Uterus (tissue), 4 donors: ENCODE data around the gene WSCD1. TPM values are rescaled to one million over a fixed set of nuclear protein-coding genes. Genes with fewer than 3 reads are reported as not detected.

ENCODE experiments used
- DNase-seq, 2 donors: peaks; one replicate each; pipeline ENCODE4 v3.0.0-alpha.2; 2019 to 2020
- H3K27ac ChIP-seq, 2 donors: fragments of 200-600 bp; sonication (generic); 1 replicate in 1 of 2; 2 replicates in 1 of 2; pipeline ENCODE4 v1.5.1; 2016 to 2018
- H3K27me3 ChIP-seq, 2 donors: fragments of 200-600 bp; sonication (generic); one replicate each; pipeline ENCODE4 v1.5.1; 2018 to 2019; ENCODE audit warnings: control low read depth in 1 of 2
- H3K36me3 ChIP-seq, 2 donors: fragments of 200-600 bp; sonication (generic); one replicate each; pipeline ENCODE4 v1.5.1; 2019; ENCODE audit warnings: control low read depth in 1 of 2
- H3K4me1 ChIP-seq, 2 donors: fragments of 200-600 bp; sonication (generic); one replicate each; pipeline ENCODE4 v1.5.1; 2018 to 2019; ENCODE audit warnings: control low read depth in 1 of 2
- H3K4me3 ChIP-seq, 2 donors: fragments of 200-600 bp; sonication (generic); 1 replicate in 1 of 2; 2 replicates in 1 of 2; pipeline ENCODE4 v1.5.1; 2018 to 2019; ENCODE audit warnings: mild to moderate bottlenecking in 1 of 2
- H3K9me3 ChIP-seq, 2 donors: fragments of 200-600 bp; sonication (generic); one replicate each; pipeline ENCODE4 v1.5.1; 2019; ENCODE audit warnings: control low read depth in 1 of 2
- POLR2A ChIP-seq, 2 donors: fragments of 450-650 bp; IDR thresholded peaks; one replicate each; pipeline ENCODE4 v1.6.1; 2016; ENCODE audit warnings: antibody characterized with exemption in 2 of 2, mild to moderate bottlenecking in 1 of 2, moderate library complexity in 1 of 2
- intact Hi-C: fragments of 100-400 bp; cut with DNase I; formaldehyde crosslinking; loops from one replicate; pipeline ENCODE4 v1.15.1; 2023; ENCODE audit warnings: low total_unique reads
- total RNA-seq, 4 donors: library from RNA; depleted of rRNA in 3 of 4; stranded (reverse); fragments of >200 nt in 3 of 4; gene quantifications; one replicate each; pipeline versions ENCODE4 v1.1.0 to v1.2.4, GENCODE V29; 2014 to 2023
- TF ChIP-seq, protein P1 (sequence below), 4 experiments: fragments of 200-600 bp in 2 of 4; fragments of 450-650 bp in 2 of 4; sonication (generic) in 2 of 4; IDR thresholded peaks; one replicate each; pipeline ENCODE4 v1.5.1; 2016 to 2019; ENCODE audit warnings: antibody characterized with exemption in 4 of 4, mild to moderate bottlenecking in 2 of 4, moderate library complexity in 1 of 4
- donor health status: DM: yes; HTN: yes; CAD: no.

The WSCD1 gene
- total RNA-seq, 4 donors from 2014 or later = 3.8 to 12.7 (median 6.6) TPM

DNA sequence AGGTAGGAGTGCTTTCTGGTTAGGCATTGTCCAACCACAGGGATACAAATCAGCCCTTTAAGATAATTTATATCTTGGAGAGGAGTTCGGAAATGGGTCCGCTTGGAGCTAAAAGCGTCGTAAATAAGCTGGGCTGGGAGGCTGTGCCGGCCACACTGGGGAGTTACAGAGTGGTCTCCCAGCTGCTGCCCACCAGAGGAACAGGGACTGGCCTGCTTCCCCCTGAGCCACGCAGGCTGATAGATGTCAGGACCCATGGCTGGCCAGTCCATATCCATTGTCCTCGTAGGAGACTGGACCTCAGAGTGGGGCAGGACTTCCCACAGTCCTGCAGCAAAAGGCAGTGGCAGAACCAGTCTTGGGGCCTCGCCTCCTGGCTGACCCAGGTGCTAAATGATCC lies 12.6 kb upstream of the WSCD1 start:
- Histone ChIP-seq H3K36me3 (no peaks in the 10 kb centered on the region), H3K27me3 (no peaks in the 10 kb centered on the region), H3K9me3 (no peaks in the 10 kb centered on the region), H3K4me3 (no peak overlapping the region), H3K27ac (no peak overlapping the region), H3K4me1 (no peaks in the 10 kb centered on the region)
- DNase-seq = no peak
- TF ChIP-seq POLR2A (IDR thresholded peaks at IDR 0.05) = no peak
- TF ChIP-seq, protein P1, sequence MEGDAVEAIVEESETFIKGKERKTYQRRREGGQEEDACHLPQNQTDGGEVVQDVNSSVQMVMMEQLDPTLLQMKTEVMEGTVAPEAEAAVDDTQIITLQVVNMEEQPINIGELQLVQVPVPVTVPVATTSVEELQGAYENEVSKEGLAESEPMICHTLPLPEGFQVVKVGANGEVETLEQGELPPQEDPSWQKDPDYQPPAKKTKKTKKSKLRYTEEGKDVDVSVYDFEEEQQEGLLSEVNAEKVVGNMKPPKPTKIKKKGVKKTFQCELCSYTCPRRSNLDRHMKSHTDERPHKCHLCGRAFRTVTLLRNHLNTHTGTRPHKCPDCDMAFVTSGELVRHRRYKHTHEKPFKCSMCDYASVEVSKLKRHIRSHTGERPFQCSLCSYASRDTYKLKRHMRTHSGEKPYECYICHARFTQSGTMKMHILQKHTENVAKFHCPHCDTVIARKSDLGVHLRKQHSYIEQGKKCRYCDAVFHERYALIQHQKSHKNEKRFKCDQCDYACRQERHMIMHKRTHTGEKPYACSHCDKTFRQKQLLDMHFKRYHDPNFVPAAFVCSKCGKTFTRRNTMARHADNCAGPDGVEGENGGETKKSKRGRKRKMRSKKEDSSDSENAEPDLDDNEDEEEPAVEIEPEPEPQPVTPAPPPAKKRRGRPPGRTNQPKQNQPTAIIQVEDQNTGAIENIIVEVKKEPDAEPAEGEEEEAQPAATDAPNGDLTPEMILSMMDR (IDR thresholded peaks at IDR 0.05) = no peak
- intact Hi-C loops = no loop called here

DNA sequence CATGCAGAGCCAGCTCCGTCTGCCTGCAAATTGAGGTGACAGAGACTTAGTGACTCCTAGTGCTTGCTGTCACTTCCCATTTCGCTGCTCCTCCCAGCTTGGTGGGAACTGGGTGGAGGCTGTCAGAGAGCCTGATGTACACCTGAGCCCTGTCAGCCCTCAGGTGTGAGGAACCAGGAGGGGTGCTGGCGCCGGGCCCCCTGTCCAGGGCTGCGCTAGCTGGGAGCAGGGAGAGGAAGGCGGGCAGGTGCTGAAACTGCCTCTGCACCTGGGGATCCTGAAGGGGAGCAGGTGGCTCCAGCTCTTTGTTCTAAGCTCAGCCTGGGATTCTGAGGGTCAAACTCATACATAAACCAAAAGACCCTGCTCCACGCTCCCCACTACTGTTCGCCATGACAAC lies 10.8 kb upstream of the WSCD1 start:
- no peak overlapping the region for H3K27ac ChIP-seq
- no peaks in the 10 kb centered on the region for H3K36me3 ChIP-seq
- intact Hi-C loops = no loop called here
- H3K4me1 ChIP-seq = no peaks in the 10 kb centered on the region
- TF ChIP-seq, protein P1 (IDR thresholded peaks at IDR 0.05) = no peak
- no peak for TF ChIP-seq POLR2A (IDR thresholded peaks at IDR 0.05)
- H3K4me3 ChIP-seq = no peak overlapping the region
- DNase-seq = no peak
- no peaks in the 10 kb centered on the region for H3K9me3 ChIP-seq
- H3K27me3 ChIP-seq = no peaks in the 10 kb centered on the region

DNA sequence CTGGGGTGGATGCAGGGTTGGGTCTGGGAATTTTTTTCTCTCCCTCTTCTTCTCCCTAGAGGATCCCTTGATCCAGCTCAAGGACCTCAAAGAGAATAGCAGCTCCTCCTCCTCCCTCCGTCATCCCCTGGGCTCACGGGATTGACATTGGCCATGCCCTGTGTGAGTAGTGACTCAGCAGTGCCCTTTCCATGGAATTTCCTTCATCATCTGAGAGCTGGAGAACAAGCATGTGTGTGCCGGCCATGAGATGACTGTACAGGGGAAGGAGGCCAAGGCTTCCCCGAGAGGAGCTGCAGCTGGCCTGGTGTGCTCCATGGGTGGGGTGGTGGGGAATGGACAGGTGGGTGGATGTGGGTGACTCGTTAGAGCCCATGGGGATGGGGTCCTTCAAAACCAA lies 8.9 kb upstream of the WSCD1 start:
- intact Hi-C loops = no loop called here
- TF ChIP-seq, protein P1 (IDR thresholded peaks at IDR 0.05) = no peak
- TF ChIP-seq POLR2A (IDR thresholded peaks at IDR 0.05) = no peak
- Histone ChIP-seq H3K27me3 (no peaks in the 10 kb centered on the region), H3K27ac (no peak overlapping the region), H3K4me3 (no peak overlapping the region), H3K36me3 (no peaks in the 10 kb centered on the region), H3K4me1 (no peaks in the 10 kb centered on the region), H3K9me3 (no peaks in the 10 kb centered on the region)
- DNase-seq = no peak

DNA sequence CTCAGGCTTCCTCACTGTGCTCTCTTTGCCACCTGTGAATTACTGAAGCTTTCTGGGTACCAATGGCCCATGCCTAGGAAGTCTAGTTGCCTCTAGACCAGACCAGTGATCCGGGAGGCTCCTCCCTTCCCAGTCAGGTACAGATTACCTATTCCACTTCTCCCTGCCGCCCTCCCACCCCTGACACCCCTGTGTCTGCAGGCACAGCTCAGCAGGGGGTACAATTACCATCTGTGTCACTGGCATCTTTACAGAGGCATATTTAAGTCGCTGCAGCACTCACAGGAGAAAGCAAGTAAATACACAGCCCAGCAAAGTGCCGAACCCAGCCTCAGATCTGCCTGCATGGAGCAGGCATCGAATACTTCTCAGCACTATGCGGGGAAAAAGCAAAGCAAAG lies 5.3 kb upstream of the WSCD1 start:
- no peak for TF ChIP-seq POLR2A (IDR thresholded peaks at IDR 0.05)
- TF ChIP-seq, protein P1 (IDR thresholded peaks at IDR 0.05) = no peak
- H3K27ac ChIP-seq = no peak overlapping the region
- no peaks in the 10 kb centered on the region for H3K36me3 ChIP-seq
- no peak overlapping the region for H3K4me3 ChIP-seq
- no peaks in the 10 kb centered on the region for H3K4me1 ChIP-seq
- no peak for DNase-seq
- intact Hi-C loops = no loop called here
- no peaks in the 10 kb centered on the region for H3K27me3 ChIP-seq
- H3K9me3 ChIP-seq = no peaks in the 10 kb centered on the region

DNA sequence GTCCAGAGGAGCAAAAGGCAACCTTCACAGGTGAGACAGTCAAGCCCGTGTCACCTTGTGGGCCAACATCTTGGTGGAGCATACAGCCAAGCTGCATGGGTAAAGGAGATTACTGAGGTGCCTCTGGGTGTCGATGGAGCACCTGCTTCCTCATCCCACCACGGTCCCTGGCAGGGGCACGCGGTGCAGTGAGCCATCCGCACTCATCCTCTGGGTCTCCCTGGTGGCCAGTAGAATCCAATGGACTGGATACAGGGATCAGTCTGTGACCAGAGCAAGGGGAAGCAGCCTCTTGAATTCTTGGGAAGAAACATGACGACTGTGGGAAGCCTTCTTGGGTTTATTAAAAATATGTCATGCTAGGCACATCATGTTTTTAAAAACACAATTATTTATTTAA lies 4.8 kb upstream of the WSCD1 start:
- Histone ChIP-seq H3K27me3 (no peaks in the 10 kb centered on the region), H3K4me1 (no peaks in the 10 kb centered on the region), H3K9me3 (no peaks in the 10 kb centered on the region), H3K36me3 (no peaks in the 10 kb centered on the region), H3K27ac (no peak overlapping the region), H3K4me3 (no peak overlapping the region)
- TF ChIP-seq, protein P1 (IDR thresholded peaks at IDR 0.05) = no peak
- no peak for TF ChIP-seq POLR2A (IDR thresholded peaks at IDR 0.05)
- no peak for DNase-seq
- intact Hi-C loops = no loop called here
